Left lung (tissue), 10 donors: Measurements from ENCODE around the gene OR2T34. TPM values are rescaled to one million over a fixed set of nuclear protein-coding genes. Genes with fewer than 3 reads are reported as not detected.
"Not testable (repeated sequence)": the region's sequence is repeated elsewhere in the genome, so short reads cannot be mapped to it uniquely, and the experiment has no call there.

Source experiments
- ATAC-seq: fragments of 200-7000 bp; cut with Tn5 transposase; one replicate; pipeline ENCODE4 v1.9.1; 2020; ENCODE audit warnings: moderate library complexity
- DNase-seq, 4 donors: peaks; one replicate each; pipeline ENCODE4 v3.0.0-alpha.2; 2013 to 2020
- H3K27ac ChIP-seq, 2 donors: fragments of 200-600 bp; sonication (generic) in 1 of 2; one replicate each; pipeline versions ENCODE4 v1.5.0 to v1.8.0; 2020 to 2021
- H3K27me3 ChIP-seq, 2 donors: fragments of 200-600 bp; sonication (generic) in 1 of 2; one replicate each; pipeline versions ENCODE4 v1.5.0 to v1.8.0; 2020 to 2021
- H3K36me3 ChIP-seq, 2 donors: fragments of 200-600 bp; sonication (generic) in 1 of 2; one replicate each; pipeline versions ENCODE4 v1.5.0 to v1.8.0; 2020 to 2021
- H3K4me1 ChIP-seq, 2 donors: fragments of 200-600 bp; one replicate each; pipeline ENCODE4 v1.8.0; 2021
- H3K4me3 ChIP-seq, 2 donors: fragments of 200-600 bp; sonication (generic) in 1 of 2; one replicate each; pipeline versions ENCODE4 v1.5.0 to v1.8.0; 2020 to 2021; ENCODE audit warnings: mild to moderate bottlenecking in 1 of 2
- H3K9me3 ChIP-seq, 2 donors: fragments of 200-600 bp; sonication (generic) in 1 of 2; one replicate each; pipeline versions ENCODE4 v1.5.0 to v1.8.0; 2020 to 2021
- CTCF ChIP-seq, 2 donors: fragments of 200-600 bp; sonication (generic) in 1 of 2; IDR thresholded peaks; one replicate each; pipeline versions ENCODE4 v1.5.0 to v1.8.0; 2021; ENCODE audit warnings: antibody characterized with exemption in 2 of 2
- intact Hi-C, 2 donors: fragments of 100-400 bp; cut with DNase I; formaldehyde crosslinking; loops; one replicate each; pipeline versions ENCODE4 v1.11.2 to v1.14.2; 2022
- polyA plus RNA-seq, 6 donors: library from polyadenylated mRNA; unstranded; fragments of 120-200 nt; gene quantifications; one replicate each; pipeline ENCODE4 v1.2.1, GENCODE V29; 2013; ENCODE audit not compliant: insufficient read length in 6 of 6
- total RNA-seq, 2 donors: library from RNA; stranded (reverse); fragmentation: NEBNext Ultra II Directional; extraction: Animal tissue kit (Norgen Biotek cat#: 25700); gene quantifications; one replicate each; pipeline ENCODE4 v1.2.1, GENCODE V29; 2021
- donor health status: DM: no; HTN: yes; CAD: no.
- donor health status: DM: no; HTN: no; CAD: no.

The OR2T34 gene
- total and polyA plus RNA-seq, 8 donors = not detected

GRCh38 chr1:248585266-248585665, 10.7 kb upstream of the OR2T34 start:
- no peak for TF ChIP-seq CTCF (IDR thresholded peaks at IDR 0.05)
- intact Hi-C loops = no loop called here
- no peaks in the 10 kb centered on the region for H3K4me1 ChIP-seq
- H3K36me3 ChIP-seq = no peaks in the 10 kb centered on the region
- DNase-seq (no peak), ATAC-seq (no peak)
- no peak overlapping the region for H3K27ac ChIP-seq
- H3K9me3 ChIP-seq = no peaks in the 10 kb centered on the region
- H3K27me3 ChIP-seq = no peaks in the 10 kb centered on the region
- no peak overlapping the region for H3K4me3 ChIP-seq

- intact Hi-C loops = no loop called here
- H3K36me3 ChIP-seq = no peaks in the 10 kb centered on the region
- H3K27me3 ChIP-seq = no peaks in the 10 kb centered on the region
- no peaks in the 10 kb centered on the region for H3K9me3 ChIP-seq
- DNase-seq (no peak), ATAC-seq (no peak)
- H3K4me1 ChIP-seq = no peaks in the 10 kb centered on the region
- no peak overlapping the region for H3K27ac ChIP-seq
- no peak overlapping the region for H3K4me3 ChIP-seq
- TF ChIP-seq CTCF (IDR thresholded peaks at IDR 0.05) = no peak
These were observed 1.9 kb upstream of the OR2T34 start for GRCh38 chr1:248576260-248576980.

GRCh38 chr1:248573856-248574255, 701 bp downstream of the OR2T34 start:
- not testable (repeated sequence) for H3K27ac ChIP-seq, H3K27me3 ChIP-seq

GRCh38 chr1:248572049-248572448, 2.5 kb downstream of the OR2T34 start:
- H3K4me3 ChIP-seq, H3K36me3 ChIP-seq, H3K27me3 ChIP-seq, H3K27ac ChIP-seq, H3K9me3 ChIP-seq, intact Hi-C loops, ATAC-seq, H3K4me1 ChIP-seq, DNase-seq: not testable (repeated sequence)

More at GRCh38 chr1:248573856-248574255, 701 bp downstream of the OR2T34 start:
- intact Hi-C loops, H3K4me3 ChIP-seq, H3K4me1 ChIP-seq, H3K9me3 ChIP-seq, H3K36me3 ChIP-seq, ATAC-seq: not testable (repeated sequence)
- DNase-seq = peak in 1 of 4 donors; percentile 57

- ATAC-seq, H3K27me3 ChIP-seq, H3K9me3 ChIP-seq, DNase-seq, H3K27ac ChIP-seq, H3K36me3 ChIP-seq, H3K4me1 ChIP-seq, H3K4me3 ChIP-seq, intact Hi-C loops: not testable (repeated sequence)
These were observed 3.7 kb downstream of the OR2T34 start for GRCh38 chr1:248570811-248571210.

GRCh38 chr1:248569049-248569448, 5.5 kb downstream of the OR2T34 start:
- DNase-seq, H3K27me3 ChIP-seq, ATAC-seq, H3K4me3 ChIP-seq, intact Hi-C loops, H3K27ac ChIP-seq, H3K9me3 ChIP-seq, H3K36me3 ChIP-seq, H3K4me1 ChIP-seq: not testable (repeated sequence)

- DNase-seq, H3K4me3 ChIP-seq, H3K9me3 ChIP-seq, intact Hi-C loops, ATAC-seq, H3K27ac ChIP-seq, H3K27me3 ChIP-seq, H3K4me1 ChIP-seq, H3K36me3 ChIP-seq: not testable (repeated sequence)
These were observed 8.8 kb downstream of the OR2T34 start for GRCh38 chr1:248565530-248566373.

- H3K36me3 ChIP-seq, H3K27ac ChIP-seq, DNase-seq, H3K9me3 ChIP-seq, H3K27me3 ChIP-seq, ATAC-seq, H3K4me1 ChIP-seq, H3K4me3 ChIP-seq, intact Hi-C loops: not testable (repeated sequence)
These were observed 11.9 kb downstream of the OR2T34 start, which contains the start of gene OR2T29 for GRCh38 chr1:248562672-248563071. TSS of gene OR2T29 (minus strand) at chr1:248562772. CDS start at chr1:248559491, 3,281 bp downstream.

GRCh38 chr1:248551027-248551426, 23.5 kb downstream of the OR2T34 start:
- H3K36me3 ChIP-seq, ATAC-seq: not testable (repeated sequence)

GRCh38 chr1:248547383-248547782, 27.2 kb downstream of the OR2T34 start:
- intact Hi-C loops, DNase-seq, H3K4me3 ChIP-seq, H3K27ac ChIP-seq, ATAC-seq, H3K36me3 ChIP-seq, H3K9me3 ChIP-seq, H3K4me1 ChIP-seq, H3K27me3 ChIP-seq: not testable (repeated sequence)

More at GRCh38 chr1:248551027-248551426, 23.5 kb downstream of the OR2T34 start:
- H3K27ac ChIP-seq, DNase-seq, H3K27me3 ChIP-seq, H3K9me3 ChIP-seq, H3K4me1 ChIP-seq, H3K4me3 ChIP-seq, intact Hi-C loops: not testable (repeated sequence)

- H3K27ac ChIP-seq, DNase-seq, H3K9me3 ChIP-seq, ATAC-seq, H3K4me3 ChIP-seq, H3K4me1 ChIP-seq, H3K36me3 ChIP-seq, H3K27me3 ChIP-seq, intact Hi-C loops: not testable (repeated sequence)
These were observed 37.1 kb downstream of the OR2T34 start for GRCh38 chr1:248537449-248537848.
